Loucy (cell line): ENCODE data around the gene DPF3.

Experiments used
- CTCF ChIP-seq: fragments of 200-600 bp; sonication (generic); conservative IDR thresholded peaks from 2 replicates; pipeline ENCODE4 v1.5.1; 2014; ENCODE audit warnings: mild to moderate bottlenecking, antibody characterized with exemption, low read length
- EZH2phosphoT487 ChIP-seq: fragments of 200-600 bp; IDR thresholded peaks from 2 replicates; pipeline ENCODE4 v1.6.1; 2018; ENCODE audit warnings: antibody characterized with exemption, mild to moderate bottlenecking, moderate library complexity, borderline replicate concordance

- TF ChIP-seq CTCF (no peak), EZH2phosphoT487 (no peak)
Measured at GRCh38 chr14:72901361-72901760, 7.5 kb upstream of the DPF3 start.
